HL-60 (cell line): ENCODE results near the gene CAMK2N1.

Experiments
- CTCF ChIP-seq: IDR thresholded peaks from one replicate; pipeline ENCODE4 v1.5.1; 2011; ENCODE audit warnings: low read length, control low read depth, inconsistent platforms; ENCODE audit not compliant: insufficient read depth
- GABPA ChIP-seq: IDR thresholded peaks from 2 replicates; pipeline ENCODE4 v1.6.1; 2012; ENCODE audit warnings: low read depth
- POLR2AphosphoS5 ChIP-seq: IDR thresholded peaks from 2 replicates; pipeline ENCODE4 v1.6.1; 2012; ENCODE audit warnings: low read depth
- REST ChIP-seq: IDR thresholded peaks from 2 replicates; pipeline ENCODE4 v1.6.1; 2012; ENCODE audit warnings: low read depth; ENCODE audit not compliant: insufficient replicate concordance

- TF ChIP-seq REST: no peak
- no peak for TF ChIP-seq CTCF
- TF ChIP-seq POLR2AphosphoS5: no peak
- no peak for TF ChIP-seq GABPA
Observed at GRCh38 chr1:20448671-20449071, 37.3 kb downstream of the CAMK2N1 start.
